WTC11 (cell line): ENCODE data around the gene NCOA1. TPM values are rescaled to one million over a fixed set of nuclear protein-coding genes. Genes with fewer than 3 reads are reported as not detected.

Experiments used
- ATAC-seq: fragments of 200-7000 bp; cut with Tn5 transposase; 2 replicates; pipeline ENCODE4 v1.10.0; 2021; ENCODE audit warnings: mild to moderate bottlenecking, moderate library complexity
- CTCF ChIA-PET: fragments of 300-600 bp; sonication (Branson Sonifier 250); formaldehyde crosslinking; loops from one replicate; lab custom pipeline; 2021; ENCODE audit warnings: antibody characterized with exemption; lab: Charles Lee
- POLR2A ChIA-PET: fragments of 350-600 bp; sonication (Branson Sonifier 250); formaldehyde crosslinking; loops from one replicate; lab custom pipeline; 2021; ENCODE audit warnings: antibody characterized with exemption; lab: Charles Lee
- DNase-seq: peaks from one replicate; pipeline ENCODE4 v3.0.0; 2021; ENCODE audit warnings: low spot score
- H3K27ac Mint-ChIP-seq: 2 replicates; pipeline ENCODE4 v1.8.0; 2021; ENCODE audit warnings: mixed read lengths
- H3K27me3 Mint-ChIP-seq: 2 replicates; pipeline ENCODE4 v1.8.0; 2021; ENCODE audit warnings: low read depth, mild to moderate bottlenecking, moderate library complexity, mixed read lengths
- H3K36me3 Mint-ChIP-seq: 2 replicates; pipeline ENCODE4 v1.8.0; 2021; ENCODE audit warnings: mixed read lengths
- H3K4me1 Mint-ChIP-seq: 2 replicates; pipeline ENCODE4 v1.8.0; 2022; ENCODE audit warnings: mixed read lengths
- H3K4me3 Mint-ChIP-seq: 2 replicates; pipeline ENCODE4 v1.8.0; 2021; ENCODE audit warnings: mild to moderate bottlenecking, moderate library complexity, mixed read lengths
- H3K9me3 Mint-ChIP-seq: 2 replicates; pipeline ENCODE4 v1.8.0; 2021; ENCODE audit warnings: mixed read lengths
- AR ChIP-seq: fragments of 250-450 bp; sonication (Bioruptor Pico); IDR thresholded peaks from 2 replicates; pipeline ENCODE4 v1.9.0; 2021; ENCODE audit warnings: mild to moderate bottlenecking
- ATF3 ChIP-seq: sonication (generic); formaldehyde crosslinking; conservative IDR thresholded peaks from 2 replicates; pipeline ENCODE4 v1.8.1; 2022; ENCODE audit warnings: mild to moderate bottlenecking, missing genetic modification reagents
- CBFB ChIP-seq: sonication (generic); formaldehyde crosslinking; IDR thresholded peaks from 2 replicates; pipeline ENCODE4 v1.8.1; 2022; ENCODE audit warnings: mild to moderate bottlenecking, low read depth, missing genetic modification reagents
- CDX4 ChIP-seq: fragments of 250-450 bp; sonication (Bioruptor Pico); IDR thresholded peaks from 2 replicates; pipeline ENCODE4 v1.9.0; 2021; ENCODE audit warnings: moderate library complexity, mild to moderate bottlenecking, inconsistent platforms, borderline replicate concordance
- CREM ChIP-seq: sonication (generic); formaldehyde crosslinking; IDR thresholded peaks from 2 replicates; pipeline ENCODE4 v1.8.1; 2022; ENCODE audit warnings: mild to moderate bottlenecking, missing genetic modification reagents, moderate library complexity
- ETV6 ChIP-seq: sonication (generic); formaldehyde crosslinking; IDR thresholded peaks from 2 replicates; pipeline ENCODE4 v1.8.1; 2022; ENCODE audit warnings: mild to moderate bottlenecking, missing genetic modification reagents
- GTF2I ChIP-seq: fragments of 250-450 bp; sonication (Bioruptor Pico); conservative IDR thresholded peaks from 2 replicates; pipeline ENCODE4 v1.4.0; 2021; ENCODE audit warnings: mild to moderate bottlenecking
- JAZF1 ChIP-seq: fragments of 250-450 bp; sonication (Bioruptor Pico); IDR thresholded peaks from 2 replicates; pipeline ENCODE4 v1.9.0; 2021; ENCODE audit warnings: moderate library complexity, mild to moderate bottlenecking, inconsistent platforms
- MAX ChIP-seq: sonication (generic); formaldehyde crosslinking; IDR thresholded peaks from 2 replicates; pipeline ENCODE4 v1.8.0; 2022; ENCODE audit warnings: mild to moderate bottlenecking, missing genetic modification reagents
- MXD4 ChIP-seq: fragments of 250-450 bp; sonication (Bioruptor Pico); IDR thresholded peaks from 2 replicates; pipeline ENCODE4 v1.8.0; 2021; ENCODE audit warnings: mild to moderate bottlenecking, moderate library complexity, borderline replicate concordance
- RELA ChIP-seq: sonication (generic); formaldehyde crosslinking; IDR thresholded peaks from 2 replicates; pipeline ENCODE4 v1.8.1; 2022; ENCODE audit warnings: missing genetic modification reagents, mild to moderate bottlenecking, borderline replicate concordance
- TP53 ChIP-seq: sonication (generic); formaldehyde crosslinking; IDR thresholded peaks from 2 replicates; pipeline ENCODE4 v1.8.1; 2023; ENCODE audit warnings: mild to moderate bottlenecking, missing genetic modification reagents
- ZBTB21 ChIP-seq: sonication (generic); formaldehyde crosslinking; IDR thresholded peaks from 2 replicates; pipeline ENCODE4 v1.8.1; 2023; ENCODE audit warnings: mild to moderate bottlenecking, missing genetic modification reagents, borderline replicate concordance
- ZNF671 ChIP-seq: fragments of 250-450 bp; sonication (Bioruptor Pico); IDR thresholded peaks from 2 replicates; pipeline ENCODE4 v1.8.0; 2021; ENCODE audit warnings: mild to moderate bottlenecking
- ZSCAN18 ChIP-seq: fragments of 250-450 bp; sonication (Bioruptor Pico); IDR thresholded peaks from 2 replicates; pipeline ENCODE4 v2.1.2; 2022; ENCODE audit warnings: mild to moderate bottlenecking, moderate library complexity
- total RNA-seq: library from RNA; stranded (reverse); gene quantifications from 3 replicates; pipeline ENCODE4 v1.2.3, GENCODE V29; 2021
- TF ChIP-seq, protein P1 (sequence below): fragments of 250-450 bp; sonication (Bioruptor Pico); conservative IDR thresholded peaks from 2 replicates; pipeline ENCODE4 v1.9.0; 2021; ENCODE audit warnings: mild to moderate bottlenecking
- TF ChIP-seq, protein P2 (sequence below): sonication (generic); formaldehyde crosslinking; IDR thresholded peaks from 2 replicates; pipeline ENCODE4 v1.8.1; 2023; ENCODE audit warnings: mild to moderate bottlenecking, missing genetic modification reagents
- TF ChIP-seq, protein P3 (sequence below): sonication (generic); formaldehyde crosslinking; IDR thresholded peaks from 2 replicates; pipeline ENCODE4 v1.8.0; 2023; ENCODE audit warnings: missing genetic modification reagents
- TF ChIP-seq, protein P4 (sequence below): sonication (generic); formaldehyde crosslinking; IDR thresholded peaks from 2 replicates; pipeline ENCODE4 v1.8.0; 2022; ENCODE audit warnings: mild to moderate bottlenecking, missing genetic modification reagents

The NCOA1 gene
- total RNA-seq, 1 experiment from 2014 or later: 16.9 TPM

DNA sequence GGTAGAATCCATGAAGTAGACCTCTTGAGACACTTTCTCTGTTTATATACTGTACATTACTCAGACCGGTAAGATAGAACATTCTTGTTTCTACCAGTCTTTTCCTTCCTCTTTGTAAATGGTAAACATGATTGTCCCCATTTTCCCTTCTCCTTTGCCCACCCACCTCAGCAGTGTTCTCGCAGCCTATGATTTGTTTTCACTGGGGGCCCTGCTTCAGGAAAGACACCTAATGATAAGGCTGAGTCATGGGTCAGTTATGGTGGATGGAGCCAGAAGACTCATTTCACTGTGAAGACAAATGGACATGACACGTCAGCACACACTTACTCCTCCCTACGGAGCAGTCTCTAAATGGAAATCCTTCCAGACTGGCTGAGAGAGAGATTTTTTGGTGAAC, 325.8 kb downstream of the NCOA1 start (continued):
- TF ChIP-seq MXD4 (CRISPR knock-in tag) (no peak), ZSCAN18 (CRISPR knock-in tag) (no peak), AR (CRISPR knock-in tag) (no peak), ZNF671 (CRISPR knock-in tag) (no peak), CBFB (CRISPR knock-in tag) (no peak)

GRCh38 chr2:24818721-24819167, 327.7 kb downstream of the NCOA1 start:
- ATAC-seq (no peak), DNase-seq (no peak)
- Mint-ChIP-seq H3K27ac (no peak overlapping the region; the same call in 1 of the 2 replicates), H3K4me3 (no peak overlapping the region), H3K4me1 (peaks cover 34% of the 10 kb centered on the region), H3K9me3 (no peaks in the 10 kb centered on the region), H3K27me3 (no peaks in the 10 kb centered on the region), H3K36me3 (peaks cover 81% of the 10 kb centered on the region)
- CTCF ChIA-PET: interaction anchor here (1.9 kb wide), 1 partner anchor 9 kb away, joined by 5 read pairs; no protein-coding TSS in a partner anchor
- POLR2A ChIA-PET: no interaction called here
- TF ChIP-seq CDX4 (CRISPR knock-in tag) (no peak), ZBTB21 (CRISPR knock-in tag) (no peak), JAZF1 (CRISPR knock-in tag) (no peak), GTF2I (CRISPR knock-in tag) (no peak), MAX (CRISPR knock-in tag) (no peak), ATF3 (CRISPR knock-in tag) (no peak), TP53 (CRISPR knock-in tag) (no peak), CREM (no peak), ZNF671 (CRISPR knock-in tag) (no peak), AR (CRISPR knock-in tag) (no peak), RELA (CRISPR knock-in tag) (no peak), ETV6 (CRISPR knock-in tag) (no peak)
- TF ChIP-seq, protein P1, sequence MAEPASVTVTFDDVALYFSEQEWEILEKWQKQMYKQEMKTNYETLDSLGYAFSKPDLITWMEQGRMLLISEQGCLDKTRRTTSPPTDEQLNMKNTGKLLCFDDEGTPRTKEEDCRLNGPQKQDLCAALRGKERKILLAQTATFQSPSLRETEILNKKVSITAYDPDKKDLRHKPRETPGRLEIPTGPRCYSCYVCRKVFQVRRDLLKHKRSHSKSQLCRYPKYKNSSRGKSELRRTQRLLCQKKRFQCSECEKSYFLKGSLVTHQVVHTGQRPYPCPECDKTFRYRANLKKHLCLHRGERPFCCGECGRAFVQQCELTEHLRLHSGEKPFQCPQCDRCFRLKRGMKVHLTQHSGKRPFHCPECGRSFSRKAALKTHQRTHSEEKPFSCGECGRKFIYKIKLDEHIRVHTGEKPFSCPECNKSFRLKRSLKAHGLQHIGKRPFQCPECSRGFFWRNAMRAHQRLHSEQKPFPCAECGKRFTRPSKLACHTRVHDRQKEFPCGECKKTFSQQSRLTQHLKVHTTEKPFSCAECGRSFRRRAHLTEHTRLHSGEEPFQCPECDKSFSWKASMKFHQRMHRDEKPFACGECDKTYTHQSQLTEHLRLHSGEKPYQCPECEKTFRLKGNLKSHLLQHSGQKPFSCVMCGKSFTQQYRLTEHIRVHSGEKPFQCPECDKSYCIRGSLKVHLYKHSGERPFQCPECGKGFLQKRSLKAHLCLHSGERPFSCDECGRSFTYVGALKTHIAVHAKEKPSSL: no peak
- TF ChIP-seq, protein P2, sequence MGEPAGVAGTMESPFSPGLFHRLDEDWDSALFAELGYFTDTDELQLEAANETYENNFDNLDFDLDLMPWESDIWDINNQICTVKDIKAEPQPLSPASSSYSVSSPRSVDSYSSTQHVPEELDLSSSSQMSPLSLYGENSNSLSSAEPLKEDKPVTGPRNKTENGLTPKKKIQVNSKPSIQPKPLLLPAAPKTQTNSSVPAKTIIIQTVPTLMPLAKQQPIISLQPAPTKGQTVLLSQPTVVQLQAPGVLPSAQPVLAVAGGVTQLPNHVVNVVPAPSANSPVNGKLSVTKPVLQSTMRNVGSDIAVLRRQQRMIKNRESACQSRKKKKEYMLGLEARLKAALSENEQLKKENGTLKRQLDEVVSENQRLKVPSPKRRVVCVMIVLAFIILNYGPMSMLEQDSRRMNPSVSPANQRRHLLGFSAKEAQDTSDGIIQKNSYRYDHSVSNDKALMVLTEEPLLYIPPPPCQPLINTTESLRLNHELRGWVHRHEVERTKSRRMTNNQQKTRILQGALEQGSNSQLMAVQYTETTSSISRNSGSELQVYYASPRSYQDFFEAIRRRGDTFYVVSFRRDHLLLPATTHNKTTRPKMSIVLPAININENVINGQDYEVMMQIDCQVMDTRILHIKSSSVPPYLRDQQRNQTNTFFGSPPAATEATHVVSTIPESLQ (CRISPR knock-in tag): no peak
- TF ChIP-seq, protein P3, sequence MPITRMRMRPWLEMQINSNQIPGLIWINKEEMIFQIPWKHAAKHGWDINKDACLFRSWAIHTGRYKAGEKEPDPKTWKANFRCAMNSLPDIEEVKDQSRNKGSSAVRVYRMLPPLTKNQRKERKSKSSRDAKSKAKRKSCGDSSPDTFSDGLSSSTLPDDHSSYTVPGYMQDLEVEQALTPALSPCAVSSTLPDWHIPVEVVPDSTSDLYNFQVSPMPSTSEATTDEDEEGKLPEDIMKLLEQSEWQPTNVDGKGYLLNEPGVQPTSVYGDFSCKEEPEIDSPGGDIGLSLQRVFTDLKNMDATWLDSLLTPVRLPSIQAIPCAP (CRISPR knock-in tag): no peak
- TF ChIP-seq, protein P4, sequence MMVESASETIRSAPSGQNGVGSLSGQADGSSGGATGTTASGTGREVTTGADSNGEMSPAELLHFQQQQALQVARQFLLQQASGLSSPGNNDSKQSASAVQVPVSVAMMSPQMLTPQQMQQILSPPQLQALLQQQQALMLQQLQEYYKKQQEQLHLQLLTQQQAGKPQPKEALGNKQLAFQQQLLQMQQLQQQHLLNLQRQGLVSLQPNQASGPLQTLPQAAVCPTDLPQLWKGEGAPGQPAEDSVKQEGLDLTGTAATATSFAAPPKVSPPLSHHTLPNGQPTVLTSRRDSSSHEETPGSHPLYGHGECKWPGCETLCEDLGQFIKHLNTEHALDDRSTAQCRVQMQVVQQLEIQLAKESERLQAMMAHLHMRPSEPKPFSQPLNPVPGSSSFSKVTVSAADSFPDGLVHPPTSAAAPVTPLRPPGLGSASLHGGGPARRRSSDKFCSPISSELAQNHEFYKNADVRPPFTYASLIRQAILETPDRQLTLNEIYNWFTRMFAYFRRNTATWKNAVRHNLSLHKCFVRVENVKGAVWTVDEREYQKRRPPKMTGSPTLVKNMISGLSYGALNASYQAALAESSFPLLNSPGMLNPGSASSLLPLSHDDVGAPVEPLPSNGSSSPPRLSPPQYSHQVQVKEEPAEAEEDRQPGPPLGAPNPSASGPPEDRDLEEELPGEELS (CRISPR knock-in tag): no peak
